ENCODE results near the gene ZCCHC14. TPM values are rescaled to one million over a fixed set of nuclear protein-coding genes. Genes with fewer than 3 reads are reported as not detected.
"Not testable (repeated sequence)": the region's sequence is repeated elsewhere in the genome, so short reads cannot be mapped to it uniquely, and the experiment has no call there.

Gene ZCCHC14
- total RNA-seq, 1 experiment from 2014 or later, result 37.8 TPM

- H3K9me2 ChIP-seq (ENCODE audit: insufficient read depth); H3K36me3 ChIP-seq (ENCODE audit: control insufficient read depth in 1 of 2, insufficient read depth in 2 of 2, low read length in 2 of 2); H3K9me3 ChIP-seq (ENCODE audit: control insufficient read depth in 1 of 2, insufficient read depth in 1 of 2, low read depth in 1 of 2, low read length in 2 of 2); POLR2A ChIA-PET; H2AFZ ChIP-seq (ENCODE audit: low read depth, low read length, poor library complexity, severe bottlenecking); CTCF ChIA-PET; H3K27ac ChIP-seq (ENCODE audit: low read depth, low read length); H3K4me2 ChIP-seq (ENCODE audit: low read length); DNase-seq (ENCODE audit: low read depth, low spot score); ATAC-seq; RAD21 ChIA-PET (ENCODE audit: low non-redundant PET in 1 of 2, low total read pairs in 2 of 2, uncharacterized antibody in 2 of 2, unreplicated experiment in 2 of 2); H3K9ac ChIP-seq (ENCODE audit: low read length); H3K79me2 ChIP-seq (ENCODE audit: insufficient read depth, low read length); H4K20me1 ChIP-seq (ENCODE audit: insufficient read depth); BruUV-seq (replicated peaks); H3K4me3 ChIP-seq (replicated peaks in 1 of 2; ENCODE audit: low read depth in 1 of 2, low read length in 2 of 2); H3K27me3 ChIP-seq (ENCODE audit: insufficient read depth, low read length); intact Hi-C loops (cut with micrococcal nuclease): not testable (repeated sequence)
- peaks cover 2 to 16% of the 10 kb centered on the region in 2 experiments; a peak in 3 of 4 replicates for H3K4me1 ChIP-seq (ENCODE audit: control insufficient read depth in 1 of 2, insufficient read depth in 2 of 2, low read length in 2 of 2)
Measured at GRCh38 chr16:87497023-87497766, 4.4 kb upstream of the ZCCHC14 start.

- ATAC-seq (no peak), DNase-seq (ENCODE audit: low read depth, low spot score) (no peak)
- no peak overlapping the region for H3K9ac ChIP-seq (ENCODE audit: low read length)
- no peak overlapping the region for H2AFZ ChIP-seq (ENCODE audit: low read depth, low read length, poor library complexity, severe bottlenecking)
- ChIA-PET CTCF (no interaction called here), RAD21 (ENCODE audit: low non-redundant PET in 1 of 2, low total read pairs in 2 of 2, uncharacterized antibody in 2 of 2, unreplicated experiment in 2 of 2) (no interaction called here), POLR2A (no interaction called here)
- H3K9me2 ChIP-seq (ENCODE audit: insufficient read depth), result no peaks in the 10 kb centered on the region
- no peaks in the 10 kb centered on the region for H3K9me3 ChIP-seq (ENCODE audit: control insufficient read depth in 1 of 2, insufficient read depth in 1 of 2, low read depth in 1 of 2, low read length in 2 of 2)
- H3K4me3 ChIP-seq (replicated peaks in 1 of 2; ENCODE audit: low read depth in 1 of 2, low read length in 2 of 2), result no peak overlapping the region
- H3K4me2 ChIP-seq (ENCODE audit: low read length), result no peak overlapping the region
- TF ChIP-seq EZH2 (IDR thresholded peaks at IDR 0.05) (no peak), EGR1 (IDR thresholded peaks at IDR 0.05; ENCODE audit: low read depth) (no peak), RAD21 (IDR thresholded peaks at IDR 0.05; ENCODE audit: low read depth) (no peak), ATF3 (IDR thresholded peaks at IDR 0.05) (no peak), YY1 (IDR thresholded peaks at IDR 0.05; ENCODE audit: extremely low read depth, insufficient replicate concordance, low read depth, low read length) (no peak), MAX (IDR thresholded peaks at IDR 0.05) (no peak), TCF7L2 (IDR thresholded peaks at IDR 0.05; ENCODE audit: borderline replicate concordance, extremely low read depth, insufficient read depth, insufficient read length) (no peak), CEBPB (IDR thresholded peaks at IDR 0.05; ENCODE audit: low read depth) (no peak), POLR2AphosphoS5 (IDR thresholded peaks at IDR 0.05; ENCODE audit: low read depth, low read length) (no peak), ZBTB33 (IDR thresholded peaks at IDR 0.05; ENCODE audit: extremely low read depth, insufficient replicate concordance, low read length) (no peak)
- peaks cover 4 to 21% of the 10 kb centered on the region in 2 experiments; a peak in 3 of 4 replicates for H3K4me1 ChIP-seq (ENCODE audit: control insufficient read depth in 1 of 2, insufficient read depth in 2 of 2, low read length in 2 of 2)
- no peaks in the 10 kb centered on the region for H3K27me3 ChIP-seq (ENCODE audit: insufficient read depth, low read length)
- BruUV-seq (replicated peaks), result no TSS peak
- H3K36me3 ChIP-seq (ENCODE audit: control insufficient read depth in 1 of 2, insufficient read depth in 2 of 2, low read length in 2 of 2), result no peaks in the 10 kb centered on the region
- H4K20me1 ChIP-seq (ENCODE audit: insufficient read depth), result no peaks in the 10 kb centered on the region
- H3K79me2 ChIP-seq (ENCODE audit: insufficient read depth, low read length), result peaks cover 5% of the 10 kb centered on the region
- intact Hi-C loops (cut with micrococcal nuclease), result no loop called here
- no peak overlapping the region for H3K27ac ChIP-seq (ENCODE audit: low read depth, low read length)
Measured at GRCh38 chr16:87496447-87496801, 3.6 kb upstream of the ZCCHC14 start.

Data from HCT116 (cell line).